K562 (cell line): ENCODE results near the gene BLOC1S4. TPM values are rescaled to one million over a fixed set of nuclear protein-coding genes. Genes with fewer than 3 reads are reported as not detected.

ENCODE experiments used
- AFF1 ChIP-seq, 2 experiments: fragments of 450-650 bp; IDR thresholded peaks; 2 replicates each; pipeline ENCODE4 v1.6.1; 2018; ENCODE audit warnings: mild to moderate bottlenecking in 2 of 2, low read depth in 1 of 2; ENCODE audit not compliant: partially characterized antibody in 2 of 2
- CXXC5 ChIP-seq: fragments of 250-450 bp; sonication (Bioruptor Pico); IDR thresholded peaks from 2 replicates; pipeline ENCODE4 v1.8.0; 2022; ENCODE audit warnings: inconsistent platforms, mild to moderate bottlenecking, moderate library complexity
- E2F5 ChIP-seq: sonication (generic); formaldehyde crosslinking; IDR thresholded peaks from 2 replicates; pipeline ENCODE4 v1.8.0; 2022; ENCODE audit warnings: mild to moderate bottlenecking, missing genetic modification reagents
- FOXM1 ChIP-seq, 2 experiments: fragments of 450-650 bp in 1 of 2; sonication (generic) in 1 of 2; formaldehyde crosslinking in 1 of 2; IDR thresholded peaks; 2 replicates each; pipeline versions ENCODE4 v1.6.1 to v1.9.0; 2017 to 2022; ENCODE audit warnings: low read depth in 2 of 2, mild to moderate bottlenecking in 2 of 2, missing genetic modification reagents in 1 of 2, moderate library complexity in 1 of 2
- ILF3 ChIP-seq: fragments of 450-650 bp; IDR thresholded peaks from 2 replicates; pipeline ENCODE4 v1.6.1; 2018; ENCODE audit warnings: antibody characterized with exemption, mild to moderate bottlenecking, moderate library complexity, borderline replicate concordance
- PRDM10 ChIP-seq: fragments of 450-650 bp; IDR thresholded peaks from 2 replicates; pipeline ENCODE4 v1.6.1; 2018; ENCODE audit not compliant: partially characterized antibody
- SRSF1 ChIP-seq: fragments of 200-400 bp; formaldehyde crosslinking; IDR thresholded peaks from 2 replicates; pipeline ENCODE4 v1.6.1; 2017; ENCODE audit warnings: mild to moderate bottlenecking, low read depth, low read length, moderate library complexity
- SUPT5H ChIP-seq: fragments of 450-650 bp; IDR thresholded peaks from 2 replicates; pipeline ENCODE4 v1.6.1; 2016
- TAF1 ChIP-seq: IDR thresholded peaks from 2 replicates; pipeline ENCODE4 v1.6.1; 2011; ENCODE audit warnings: mild to moderate bottlenecking, low read length, moderate library complexity; ENCODE audit not compliant: insufficient read depth, control insufficient read depth, severe bottlenecking; ENCODE audit errors: extremely low read depth
- ZNF165 ChIP-seq: fragments of 250-450 bp; sonication (Bioruptor Pico); IDR thresholded peaks from 2 replicates; pipeline ENCODE4 v1.4.0; 2020; ENCODE audit warnings: borderline replicate concordance
- polyA plus RNA-seq, 8 experiments: library from polyadenylated mRNA; depleted of rRNA in 4 of 8; stranded (reverse) in 5 of 8; unstranded in 3 of 8; fragments of >200 nt; fragmentation: Nextera tagmentation in 2 of 8; fragmentation: Illumina TruSeq in 1 of 8; extraction: Ambion mirVana in 2 of 8; extraction: Trizol in 1 of 8; gene quantifications; 2 replicates each; pipeline versions ENCODE4 v1.2.1 to v1.2.3, GENCODE V29; 2011 to 2014; ENCODE audit warnings: inconsistent platforms in 1 of 8, missing spikeins in 1 of 8
- total RNA-seq, 7 experiments: library from RNA; depleted of rRNA in 6 of 7; stranded (reverse); fragments of >200 nt in 6 of 7; fragmentation: Illumina TruSeq in 2 of 7; extraction: Trizol in 2 of 7; gene quantifications; 2 replicates each; pipeline versions ENCODE4 v1.2.1 to v1.2.3, GENCODE V29; 2011 to 2021; ENCODE audit warnings: low replicate concordance in 1 of 7

BLOC1S4 gene
- total and polyA plus RNA-seq, 9 of the 15 experiments (the other 6 are each of a cell fraction or from before 2014, with no cell fraction given): 3.1 to 31.6 (median 11.2) TPM

- TF ChIP-seq CXXC5 (peak; percentile 90), ILF3 (no peak), AFF1 (IDR thresholded peaks at IDR 0.05; ENCODE audit: low read depth in 1 of 2, partially characterized antibody in 2 of 2) (peak in 1 of 2 experiments; percentile 51), E2F5 (CRISPR knock-in tag) (no peak), PRDM10 (peak; percentile 34), SUPT5H (peak; percentile 71), TAF1 (peak; percentile 60), SRSF1 (no peak), FOXM1 (IDR thresholded peaks at IDR 0.05; ENCODE audit: low read depth) (no peak), FOXM1 (CRISPR knock-in tag; IDR thresholded peaks at IDR 0.05; ENCODE audit: low read depth) (no peak), ZNF165 (no peak)
Observed at GRCh38 chr4:6732441-6733357, 16.7 kb downstream of the BLOC1S4 start (continued).
